Kidney (tissue), 14 donors: Measurements from ENCODE around the gene RALY. TPM values are rescaled to one million over a fixed set of nuclear protein-coding genes. Genes with fewer than 3 reads are reported as not detected.

Source experiments
- DNase-seq, 5 donors: peaks; one replicate each; pipeline ENCODE4 v3.0.0-alpha.2; 2013 to 2020
- FAIRE-seq: peaks from 2 replicates; lab custom pipeline; 2012; peaks lifted over from hg19 to GRCh38; lab: Jason Lieb, UNC
- H3K27ac ChIP-seq, 2 donors: one replicate each; pipeline ENCODE4 v1.7.0; 2013; ENCODE audit warnings: low read depth in 2 of 2, low read length in 2 of 2, inconsistent platforms in 1 of 2
- H3K27me3 ChIP-seq: one replicate; pipeline ENCODE4 v1.7.1; 2013; ENCODE audit warnings: low read length, inconsistent platforms; ENCODE audit not compliant: control insufficient read depth, insufficient read depth
- H3K36me3 ChIP-seq, 3 donors: one replicate each; pipeline versions ENCODE4 v1.7.0 to v1.7.1; 2013; ENCODE audit warnings: low read length in 3 of 3, control low read depth in 1 of 3, inconsistent platforms in 1 of 3; ENCODE audit not compliant: insufficient read depth in 3 of 3, control insufficient read depth in 2 of 3
- H3K4me1 ChIP-seq, 3 donors: one replicate each; pipeline versions ENCODE4 v1.7.0 to v1.7.1; 2013; ENCODE audit warnings: low read length in 3 of 3, inconsistent platforms in 1 of 3, low read depth in 1 of 3; ENCODE audit not compliant: control insufficient read depth in 2 of 3, insufficient read depth in 2 of 3
- H3K4me3 ChIP-seq, 3 donors: one replicate each; pipeline versions ENCODE4 v1.7.0 to v1.8.1; 2013; ENCODE audit warnings: low read length in 3 of 3, control low read depth in 1 of 3, inconsistent platforms in 1 of 3
- H3K9ac ChIP-seq, 3 donors: one replicate each; pipeline versions ENCODE4 v1.7.0 to v1.7.1; 2013; ENCODE audit warnings: low read length in 3 of 3, control low read depth in 1 of 3, inconsistent platforms in 1 of 3
- H3K9me3 ChIP-seq, 3 donors: one replicate each; pipeline versions ENCODE4 v1.7.0 to v1.7.1; 2013; ENCODE audit warnings: low read length in 3 of 3, control low read depth in 1 of 3, inconsistent platforms in 1 of 3; ENCODE audit not compliant: control insufficient read depth in 2 of 3, insufficient read depth in 1 of 3
- CTCF ChIP-seq: IDR thresholded peaks from 3 replicates; pipeline ENCODE4 v1.5.1; 2012; ENCODE audit warnings: mild to moderate bottlenecking, moderate library complexity, borderline replicate concordance; ENCODE audit not compliant: insufficient read depth; ENCODE audit errors: extremely low read depth
- intact Hi-C: fragments of 100-400 bp; cut with DNase I; formaldehyde crosslinking; loops from one replicate; pipeline ENCODE4 v1.11.1; 2022
- polyA plus RNA-seq: library from polyadenylated mRNA; stranded (reverse); fragments of 350-450 nt; fragmentation: Illumina TruSeq; extraction: RNeasy Lipid Tissue Mini Kit (QIAGEN cat#74804); gene quantifications from one replicate; pipeline ENCODE4 v1.2.3, GENCODE V29; 2014; ENCODE audit warnings: low read depth, low replicate concordance; ENCODE audit not compliant: insufficient read depth
- total RNA-seq: library from RNA; stranded (reverse); fragmentation: NEBNext Ultra II Directional; extraction: Animal tissue kit (Norgen Biotek cat#: 25700); gene quantifications from one replicate; pipeline ENCODE4 v1.2.1, GENCODE V29; 2021
- donor health status: control.
- donor health status: control.
- donor health status: control.
- donor health status: control.
- donor health status: control.
- donor health status: DM: yes; HTN: yes; CAD: no.
- donor health status: Normal renal cell carcinoma (clear cell type).

The RALY gene
- total and polyA plus RNA-seq, 2 donors from 2014 or later: 119 to 138 TPM

DNA sequence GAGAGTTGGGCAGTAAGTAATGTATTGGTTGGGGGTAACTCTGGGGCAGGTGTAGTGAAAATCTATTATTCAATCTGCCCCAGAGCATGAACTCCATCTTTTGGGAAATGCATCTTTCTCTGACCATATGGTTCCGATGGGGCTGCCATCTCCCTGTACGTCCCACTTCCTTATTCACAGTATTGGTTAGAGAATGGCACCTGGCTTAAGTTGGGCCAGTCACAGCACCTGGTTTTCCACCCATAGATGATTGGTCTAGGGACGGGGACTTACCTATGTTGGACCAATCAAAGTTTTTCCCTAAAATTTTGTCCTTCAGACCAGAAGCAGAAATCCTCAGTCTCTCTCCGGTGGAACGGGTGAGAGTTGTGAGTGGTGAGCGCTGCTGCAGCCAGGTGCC is 2.2 kb upstream of the RALY start:
- H3K36me3 ChIP-seq: no peaks in the 10 kb centered on the region
- peaks cover 5 to 20% (median 17%) of the 10 kb centered on the region in 3 donors for H3K4me1 ChIP-seq
- no peak overlapping the region for H3K4me3 ChIP-seq
- intact Hi-C loops: no loop called here
- no peaks in the 10 kb centered on the region for H3K27me3 ChIP-seq
- H3K9me3 ChIP-seq: no peaks in the 10 kb centered on the region
- TF ChIP-seq CTCF: no peak
- H3K9ac ChIP-seq: no peak overlapping the region
- FAIRE-seq (no peak), DNase-seq (no peak)
- H3K27ac ChIP-seq: no peak overlapping the region

DNA sequence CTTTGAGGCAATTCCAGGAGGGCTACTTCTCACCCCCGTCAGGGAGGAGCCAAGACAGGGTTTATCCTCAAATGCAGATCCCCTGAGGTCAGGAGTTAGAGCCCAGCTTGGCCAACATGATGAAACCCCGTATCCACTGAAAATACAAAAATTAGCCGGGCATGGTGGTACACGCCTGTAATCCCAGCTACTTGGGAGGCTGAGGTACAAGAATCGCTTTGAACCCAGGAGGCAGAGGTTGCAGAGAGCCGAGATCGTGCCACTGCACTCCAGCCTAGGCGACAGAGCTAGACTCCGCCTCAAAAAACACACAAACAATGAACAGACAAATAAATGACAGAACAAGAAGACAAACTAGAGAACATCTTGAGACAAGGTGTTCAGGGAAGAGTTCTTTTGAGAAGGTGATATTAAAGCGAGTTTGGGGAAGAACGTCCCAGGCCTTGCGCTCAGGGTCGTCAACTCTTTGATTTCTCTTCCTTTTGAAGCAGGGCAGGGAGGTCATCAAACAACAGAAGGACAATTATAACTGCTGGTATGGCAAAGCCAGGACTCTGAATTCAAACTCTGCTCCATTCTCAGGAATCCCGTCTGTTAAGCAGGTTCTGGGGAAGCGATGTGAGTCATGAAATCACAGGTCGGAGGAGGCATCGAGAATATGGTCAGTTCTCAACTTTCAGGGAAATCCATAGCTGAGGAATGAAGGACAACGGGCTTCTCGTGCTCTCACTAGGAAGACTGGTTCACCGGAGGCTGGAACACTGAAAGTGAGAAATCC is 1.4 kb upstream of the RALY start:
- no peak for TF ChIP-seq CTCF
- Histone ChIP-seq H3K27me3 (no peaks in the 10 kb centered on the region), H3K9me3 (no peaks in the 10 kb centered on the region), H3K9ac (peak overlapping the region; percentile 64 to 88 (median 65)), H3K36me3 (no peaks in the 10 kb centered on the region), H3K4me3 (peak overlapping the region; percentile 73 to 92 (median 81)), H3K27ac (peak overlapping the region; percentile 71 to 81), H3K4me1 (peaks cover 5 to 21% (median 20%) of the 10 kb centered on the region in 3 donors)
- peak in 1 of 5 donors; percentile 53 for DNase-seq
- FAIRE-seq: no peak
- intact Hi-C loops: no loop called here

GRCh38 chr20:33992923-33993575 is 662 bp upstream of the RALY start:
- peak; percentile 100 for DNase-seq
- H3K9ac ChIP-seq: peak overlapping the region; percentile 64 to 88 (median 65)
- intact Hi-C loops: no loop called here
- TF ChIP-seq CTCF: no peak
- H3K36me3 ChIP-seq: no peaks in the 10 kb centered on the region
- peak; percentile 41 for FAIRE-seq
- H3K27me3 ChIP-seq: no peaks in the 10 kb centered on the region
- no peaks in the 10 kb centered on the region for H3K9me3 ChIP-seq
- peak overlapping the region; percentile 93 to 95 for H3K27ac ChIP-seq
- peak overlapping the region; percentile 73 to 92 (median 81) for H3K4me3 ChIP-seq
- H3K4me1 ChIP-seq: peaks cover 5 to 26% (median 25%) of the 10 kb centered on the region in 3 donors
